Tibial artery (tissue), 4 donors: ENCODE results near the gene VENTX.
"Not testable (repeated sequence)": the region's sequence is repeated elsewhere in the genome, so short reads cannot be mapped to it uniquely, and the experiment has no call there.

Experiments used
- DNase-seq, 2 donors: peaks; one replicate each; pipeline ENCODE4 v3.0.0-alpha.2; 2019
- H3K27ac ChIP-seq, 2 donors: fragments of 200-600 bp; sonication (generic) in 1 of 2; 1 replicate in 1 of 2; 2 replicates in 1 of 2; pipeline ENCODE4 v1.5.1; 2018 to 2019; ENCODE audit warnings: mild to moderate bottlenecking in 1 of 2
- H3K27me3 ChIP-seq, 2 donors: fragments of 200-600 bp; sonication (generic) in 1 of 2; one replicate each; pipeline versions ENCODE4 v1.5.1 to v1.6.0; 2016 to 2019
- H3K36me3 ChIP-seq, 3 donors: fragments of 200-600 bp; sonication (generic) in 2 of 3; one replicate each; pipeline ENCODE4 v1.5.1; 2016 to 2019; ENCODE audit warnings: mild to moderate bottlenecking in 2 of 3
- H3K4me1 ChIP-seq, 4 donors: fragments of 200-600 bp; sonication (generic) in 2 of 4; 1 replicate in 3 of 4; 2 replicates in 1 of 4; pipeline ENCODE4 v1.5.1; 2016 to 2019
- H3K4me3 ChIP-seq, 2 donors: fragments of 200-600 bp; sonication (generic) in 1 of 2; 1 replicate in 1 of 2; 2 replicates in 1 of 2; pipeline ENCODE4 v1.5.1; 2018 to 2019; ENCODE audit warnings: mild to moderate bottlenecking in 2 of 2
- H3K9me3 ChIP-seq, 3 donors: fragments of 200-600 bp; sonication (generic) in 1 of 3; one replicate each; pipeline ENCODE4 v1.5.1; 2016 to 2019
- CTCF ChIP-seq, 2 experiments: fragments of 200-600 bp in 1 of 2; fragments of 450-650 bp in 1 of 2; IDR thresholded peaks; one replicate each; pipeline ENCODE4 v1.5.1; 2017 to 2019; ENCODE audit warnings: antibody characterized with exemption in 2 of 2, mild to moderate bottlenecking in 1 of 2, moderate library complexity in 1 of 2
- intact Hi-C: fragments of 100-400 bp; cut with DNase I; formaldehyde crosslinking; loops from one replicate; pipeline ENCODE4 v1.15.0; 2023; ENCODE audit warnings: low total_unique reads

VENTX gene

GRCh38 chr10:133219782-133220181 lies 17.9 kb upstream of the VENTX start:
- no peak overlapping the region for H3K4me3 ChIP-seq
- no peak overlapping the region for H3K27ac ChIP-seq
- H3K9me3 ChIP-seq: no peaks in the 10 kb centered on the region
- no peaks in the 10 kb centered on the region for H3K4me1 ChIP-seq
- peaks cover 0 to 43% of the 10 kb centered on the region in 2 donors for H3K27me3 ChIP-seq
- no peaks in the 10 kb centered on the region for H3K36me3 ChIP-seq
- intact Hi-C loops: no loop called here
- no peak for DNase-seq
- no peak for TF ChIP-seq CTCF (IDR thresholded peaks at IDR 0.05)

- no peaks in the 10 kb centered on the region for H3K4me1 ChIP-seq
- no peak overlapping the region for H3K27ac ChIP-seq
- no peaks in the 10 kb centered on the region for H3K9me3 ChIP-seq
- DNase-seq: no peak
- intact Hi-C loops: no loop called here
- no peaks in the 10 kb centered on the region for H3K36me3 ChIP-seq
- peaks cover 0 to 50% of the 10 kb centered on the region in 2 donors for H3K27me3 ChIP-seq
- no peak overlapping the region for H3K4me3 ChIP-seq
- no peak for TF ChIP-seq CTCF (IDR thresholded peaks at IDR 0.05)
These were observed 16.3 kb upstream of the VENTX start for GRCh38 chr10:133221331-133221730.

GRCh38 chr10:133221756-133222155 lies 15.9 kb upstream of the VENTX start:
- intact Hi-C loops, DNase-seq, H3K9me3 ChIP-seq: not testable (repeated sequence)

GRCh38 chr10:133224076-133224475 lies 13.6 kb upstream of the VENTX start:
- TF ChIP-seq CTCF (IDR thresholded peaks at IDR 0.05): no peak
- no peak overlapping the region for H3K4me3 ChIP-seq
- intact Hi-C loops: no loop called here
- no peak overlapping the region for H3K27ac ChIP-seq
- H3K27me3 ChIP-seq: peaks cover 0 to 67% of the 10 kb centered on the region in 2 donors
- H3K36me3 ChIP-seq: no peaks in the 10 kb centered on the region
- H3K9me3 ChIP-seq: no peaks in the 10 kb centered on the region
- DNase-seq: no peak
- no peaks in the 10 kb centered on the region for H3K4me1 ChIP-seq

More at GRCh38 chr10:133221756-133222155, 15.9 kb upstream of the VENTX start:
- H3K36me3 ChIP-seq, H3K4me1 ChIP-seq, H3K4me3 ChIP-seq, H3K27ac ChIP-seq: not testable (repeated sequence)
- peaks cover 0 to 53% of the 10 kb centered on the region in 2 donors for H3K27me3 ChIP-seq

GRCh38 chr10:133224756-133225372 lies 12.8 kb upstream of the VENTX start:
- Histone ChIP-seq H3K4me3 (no peak overlapping the region), H3K27me3 (peaks cover 0 to 67% of the 10 kb centered on the region in 2 donors), H3K27ac (no peak overlapping the region), H3K9me3 (no peaks in the 10 kb centered on the region), H3K36me3 (no peaks in the 10 kb centered on the region), H3K4me1 (peaks cover 0 to 5% (median 4%) of the 10 kb centered on the region in 4 donors)
- DNase-seq: no peak
- no peak for TF ChIP-seq CTCF (IDR thresholded peaks at IDR 0.05)
- intact Hi-C loops: no loop called here

- Histone ChIP-seq H3K4me1 (peaks cover 0 to 14% (median 8%) of the 10 kb centered on the region in 4 donors), H3K36me3 (no peaks in the 10 kb centered on the region), H3K9me3 (no peaks in the 10 kb centered on the region), H3K27ac (no peak overlapping the region), H3K4me3 (no peak overlapping the region), H3K27me3 (peaks cover 0 to 73% of the 10 kb centered on the region in 2 donors)
- intact Hi-C loops: no loop called here
- no peak for DNase-seq
- TF ChIP-seq CTCF (IDR thresholded peaks at IDR 0.05): no peak
These were observed 11.9 kb upstream of the VENTX start for GRCh38 chr10:133225707-133226191.
